Activated CD8-positive, alpha-beta memory T cell treated with anti-CD3 and anti-CD28 coated beads, Interleukin-2, amount 50 U/mL, for 48 hours (primary cell): ENCODE measurements around the gene OR8B8.
"Not testable (repeated sequence)": the region's sequence is repeated elsewhere in the genome, so short reads cannot be mapped to it uniquely, and the experiment has no call there.

Experiments
- DNase-seq: peaks from one replicate; pipeline ENCODE4 v3.0.0-alpha.2; 2020

OR8B8 gene

GRCh38 chr11:124445646-124446150 is at the start of gene OR8B8:
Gene OR8B8 (minus strand): TSS chr11:124445696. CDS start chr11:124441085, 4,611 bp downstream.
- no peak for DNase-seq

GRCh38 chr11:124493016-124493655 is 47.6 kb upstream of the OR8B8 start:
- no peak for DNase-seq

- DNase-seq = no peak
Observed at GRCh38 chr11:124483422-124483821, 37.9 kb upstream of the OR8B8 start.

- DNase-seq = no peak
Observed at GRCh38 chr11:124482362-124483147, 37.1 kb upstream of the OR8B8 start.

- DNase-seq = no peak
Observed at GRCh38 chr11:124481365-124482323, 36.1 kb upstream of the OR8B8 start.

GRCh38 chr11:124479561-124479960 is 34.1 kb upstream of the OR8B8 start:
- no peak for DNase-seq

GRCh38 chr11:124475265-124475664 is 29.8 kb upstream of the OR8B8 start:
- no peak for DNase-seq

- DNase-seq = no peak
Observed at GRCh38 chr11:124474779-124475178, 29.3 kb upstream of the OR8B8 start.

GRCh38 chr11:124474079-124474478 is 28.6 kb upstream of the OR8B8 start:
- DNase-seq = no peak

- DNase-seq = no peak
Observed at GRCh38 chr11:124473476-124473875, 28.0 kb upstream of the OR8B8 start.

GRCh38 chr11:124470561-124471227 is 25.2 kb upstream of the OR8B8 start:
- DNase-seq = no peak

- DNase-seq = no peak
Observed at GRCh38 chr11:124467381-124467927, 22.0 kb upstream of the OR8B8 start.

GRCh38 chr11:124465368-124465767 is 19.9 kb upstream of the OR8B8 start:
- no peak for DNase-seq

- no peak for DNase-seq
Observed at GRCh38 chr11:124463990-124464389, 18.5 kb upstream of the OR8B8 start.

GRCh38 chr11:124463324-124463723 is 17.8 kb upstream of the OR8B8 start:
- DNase-seq = no peak

GRCh38 chr11:124460459-124460858 is 15.0 kb upstream of the OR8B8 start:
- no peak for DNase-seq

- DNase-seq = not testable (repeated sequence)
Observed at GRCh38 chr11:124459379-124459778, 13.9 kb upstream of the OR8B8 start.

- no peak for DNase-seq
Observed at GRCh38 chr11:124454552-124454951, 9.1 kb upstream of the OR8B8 start.

GRCh38 chr11:124446916-124447315 is 1.4 kb upstream of the OR8B8 start:
- no peak for DNase-seq

GRCh38 chr11:124442847-124443246 is 2.6 kb downstream of the OR8B8 start:
- no peak for DNase-seq

GRCh38 chr11:124442442-124442841 is 3.1 kb downstream of the OR8B8 start:
- no peak for DNase-seq

- DNase-seq = no peak
Observed at GRCh38 chr11:124441519-124441918, 4.0 kb downstream of the OR8B8 start.
